ENCODE measurements around the gene DZIP1L. TPM values are rescaled to one million over a fixed set of nuclear protein-coding genes. Genes with fewer than 3 reads are reported as not detected.

The DZIP1L gene, protein sequence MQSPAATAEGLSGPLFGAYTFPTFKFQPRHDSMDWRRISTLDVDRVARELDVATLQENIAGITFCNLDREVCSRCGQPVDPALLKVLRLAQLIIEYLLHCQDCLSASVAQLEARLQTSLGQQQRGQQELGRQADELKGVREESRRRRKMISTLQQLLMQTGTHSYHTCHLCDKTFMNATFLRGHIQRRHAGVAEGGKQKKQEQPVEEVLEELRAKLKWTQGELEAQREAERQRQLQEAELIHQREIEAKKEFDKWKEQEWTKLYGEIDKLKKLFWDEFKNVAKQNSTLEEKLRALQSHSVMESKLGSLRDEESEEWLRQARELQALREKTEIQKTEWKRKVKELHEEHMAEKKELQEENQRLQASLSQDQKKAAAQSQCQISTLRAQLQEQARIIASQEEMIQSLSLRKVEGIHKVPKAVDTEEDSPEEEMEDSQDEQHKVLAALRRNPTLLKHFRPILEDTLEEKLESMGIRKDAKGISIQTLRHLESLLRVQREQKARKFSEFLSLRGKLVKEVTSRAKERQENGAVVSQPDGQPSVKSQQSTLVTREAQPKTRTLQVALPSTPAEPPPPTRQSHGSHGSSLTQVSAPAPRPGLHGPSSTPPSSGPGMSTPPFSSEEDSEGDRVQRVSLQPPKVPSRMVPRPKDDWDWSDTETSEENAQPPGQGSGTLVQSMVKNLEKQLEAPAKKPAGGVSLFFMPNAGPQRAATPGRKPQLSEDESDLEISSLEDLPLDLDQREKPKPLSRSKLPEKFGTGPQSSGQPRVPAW
- 0.34 and 1.3 TPM in 2 replicates for total RNA-seq

GRCh38 chr3:138114988-138115971, at the start of gene DZIP1L:
Gene DZIP1L, minus strand, starts transcription at chr3:138115608. Its CDS starts 11,637 bp downstream, at chr3:138103971.

GRCh38 chr3:138132239-138132638, 16.8 kb upstream of the DZIP1L start, which contains the start of gene A4GNT:
Gene A4GNT, minus strand, starts transcription at chr3:138132390. Its CDS starts 1,134 bp downstream, at chr3:138131256.

Other genes with a start within 250 kb of the DZIP1L start
- not detected in 2 replicates for gene CLDN18, start 105.4 kb downstream of the DZIP1L start, total RNA-seq
- gene A4GNT, start 16.8 kb upstream of the DZIP1L start, total RNA-seq = not detected in 2 replicates
- gene DBR1, start 59.3 kb upstream of the DZIP1L start, total RNA-seq = 16.1 and 18.7 TPM in 2 replicates
- gene ARMC8, start 71.7 kb upstream of the DZIP1L start, total RNA-seq = 43.1 and 54.0 TPM in 2 replicates
- 0.21 TPM in 1 of 2 replicates, not detected in the other for gene NME9, start 214.2 kb upstream of the DZIP1L start, total RNA-seq
- gene MRAS, start 233.0 kb upstream of the DZIP1L start, total RNA-seq = 2.7 and 18.7 TPM in 2 replicates

Data from nasal cavity respiratory epithelium epithelial cell of viscerocranial mucosa (primary cell).